HG03575 (cell line): ENCODE data around the gene MAP4K5.
"Not testable (repeated sequence)": the region's sequence is repeated elsewhere in the genome, so short reads cannot be mapped to it uniquely, and the experiment has no call there.

ENCODE experiments used
- ATAC-seq: cut with Tn5 transposase; IDR thresholded peaks from one replicate; pipeline ENCODE4 v1.9.1; 2021; ENCODE audit not compliant: unreplicated experiment, insufficient number of reproducible peaks, low FRiP score; ENCODE audit errors: extremely low read depth

The MAP4K5 gene

DNA sequence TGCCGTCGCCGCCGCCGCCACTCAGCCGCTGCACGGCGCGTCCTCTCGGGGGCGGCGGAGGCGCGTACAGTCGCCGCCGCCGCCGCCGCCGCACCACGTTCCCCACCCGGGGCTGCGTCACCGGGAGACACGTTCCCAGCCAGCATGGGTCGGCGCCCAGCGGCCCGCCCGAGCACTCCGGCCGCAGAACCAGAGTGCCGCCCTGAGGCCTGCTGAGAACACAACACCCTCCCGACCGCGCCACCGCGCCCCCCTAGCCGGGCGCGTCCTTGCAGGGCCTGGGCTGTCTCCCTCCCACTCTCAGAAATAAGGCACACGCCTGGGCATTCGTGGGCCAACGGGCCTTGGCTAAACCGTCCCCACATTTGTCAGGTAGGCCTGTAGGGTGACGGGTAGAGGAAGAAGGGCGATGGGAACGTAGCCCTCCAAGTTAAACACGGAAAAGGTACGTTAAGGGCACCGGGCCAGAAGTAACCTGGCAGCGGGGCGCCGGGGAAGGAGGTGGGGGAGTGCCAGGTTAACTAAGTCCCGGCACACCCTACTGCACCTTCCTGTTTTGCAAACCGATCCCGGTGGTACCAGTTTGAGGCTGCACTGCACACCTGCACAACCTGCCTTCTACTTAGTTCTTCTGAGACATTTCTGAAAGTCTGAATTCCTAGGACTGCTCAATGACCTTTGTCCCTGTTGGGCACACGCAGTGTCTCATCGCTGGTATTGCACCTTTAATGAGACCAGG lies at the start of gene MAP4K5:
Gene MAP4K5 (minus strand): TSS at position 68 of the 739 bp plus-strand sequence. CDS start 520 bp downstream, outside the sequence.
- ATAC-seq, result peak; percentile 62

DNA sequence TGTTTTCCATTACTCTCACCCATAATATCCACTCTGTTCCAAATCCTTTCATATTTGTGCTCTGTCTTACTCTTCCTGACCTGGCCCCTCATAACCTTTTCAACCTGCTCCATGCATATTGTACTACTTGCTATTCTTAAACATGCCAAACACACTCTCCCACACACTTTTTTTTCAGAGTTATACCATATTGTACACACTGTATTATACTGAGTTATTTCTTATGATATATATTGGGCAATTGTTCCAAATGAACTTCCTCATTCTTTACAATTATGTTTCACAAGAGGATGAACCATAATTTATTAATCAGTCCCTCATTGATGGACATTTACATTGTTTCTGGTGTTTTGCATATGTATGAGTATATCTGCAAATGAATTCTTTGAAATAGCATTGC lies 46.1 kb upstream of the MAP4K5 start:
- no peak for ATAC-seq

DNA sequence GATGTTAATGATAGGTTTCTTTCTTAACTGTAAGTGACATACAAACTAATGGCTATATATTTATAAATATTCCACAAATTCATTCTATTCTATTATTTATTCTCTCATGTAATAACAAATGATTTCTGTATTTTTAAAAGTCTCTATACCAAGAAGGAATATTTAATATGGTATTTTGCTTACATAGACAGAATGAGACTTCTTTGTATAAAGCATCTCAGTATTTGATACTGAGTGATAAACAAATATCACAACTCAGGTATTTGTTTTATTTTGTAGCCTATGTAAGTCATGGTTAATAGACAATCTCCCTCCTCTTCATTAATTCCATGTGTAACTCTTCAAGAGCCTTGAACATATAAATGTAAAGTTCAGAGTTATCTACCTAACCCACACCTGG lies 45.6 kb upstream of the MAP4K5 start:
- ATAC-seq, result no peak

DNA sequence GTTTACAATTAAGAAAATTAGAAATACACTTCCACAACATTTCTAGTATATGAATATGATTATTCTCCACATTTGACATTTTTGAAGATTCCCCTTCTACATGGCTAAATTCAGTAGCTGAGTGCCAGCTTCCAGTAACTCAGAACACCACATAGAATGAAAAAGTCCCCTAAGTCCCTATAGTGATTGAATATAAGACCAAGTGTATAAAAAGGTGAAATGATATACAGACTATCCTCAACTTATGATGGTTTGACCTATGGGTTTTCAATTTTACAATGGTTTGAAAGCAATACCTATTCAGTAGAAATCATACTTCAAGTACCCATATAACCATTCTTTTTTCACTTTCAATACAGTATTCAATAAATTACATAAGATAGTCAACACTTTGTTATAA lies 43.4 kb upstream of the MAP4K5 start:
- ATAC-seq, result no peak

DNA sequence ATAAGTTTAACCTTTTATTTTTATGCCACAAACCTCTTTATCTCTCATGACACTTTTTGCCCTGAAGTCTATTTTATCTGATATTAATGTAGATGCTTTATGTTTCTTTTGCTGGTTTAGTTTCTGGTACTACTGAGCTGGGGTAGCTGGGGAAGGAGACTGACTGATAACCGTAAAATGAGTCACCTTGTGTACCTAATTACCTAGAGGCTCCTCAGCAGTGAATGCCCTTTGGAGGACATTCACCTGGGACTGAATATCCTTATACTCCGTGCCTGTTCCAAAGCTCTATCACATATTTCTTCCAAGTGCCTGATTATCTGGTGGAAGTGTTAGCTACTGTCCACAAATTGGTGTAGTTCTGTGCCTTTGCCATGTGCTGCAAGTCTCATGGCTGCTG lies 41.5 kb upstream of the MAP4K5 start:
- no peak for ATAC-seq

DNA sequence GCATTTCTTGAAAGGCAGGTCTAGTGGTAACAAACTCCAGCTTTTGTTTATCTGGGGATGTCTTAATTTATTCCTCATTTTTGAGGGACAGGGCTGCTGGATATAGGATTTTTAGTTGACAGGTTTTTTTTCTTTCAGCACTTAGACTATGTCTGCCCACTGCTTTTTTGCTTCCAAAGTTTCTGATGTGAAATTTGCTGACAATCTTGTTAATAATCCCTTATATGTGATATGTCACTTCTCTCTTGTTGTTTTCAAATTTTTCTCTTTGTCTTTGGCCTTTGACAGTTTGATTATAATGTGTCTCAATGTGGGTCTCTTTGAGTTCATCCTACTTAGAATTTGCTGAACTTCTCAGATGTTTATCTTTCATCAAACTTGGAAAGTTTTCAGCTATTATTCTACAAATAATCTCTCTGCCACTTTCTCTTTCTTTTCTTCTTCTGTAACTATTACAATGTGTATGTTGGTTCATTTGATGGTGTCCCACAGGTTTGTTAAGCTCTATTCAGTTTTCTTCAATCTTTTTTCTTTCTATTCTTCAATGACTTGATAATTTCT lies 37.4 kb upstream of the MAP4K5 start:
- ATAC-seq, result no peak

DNA sequence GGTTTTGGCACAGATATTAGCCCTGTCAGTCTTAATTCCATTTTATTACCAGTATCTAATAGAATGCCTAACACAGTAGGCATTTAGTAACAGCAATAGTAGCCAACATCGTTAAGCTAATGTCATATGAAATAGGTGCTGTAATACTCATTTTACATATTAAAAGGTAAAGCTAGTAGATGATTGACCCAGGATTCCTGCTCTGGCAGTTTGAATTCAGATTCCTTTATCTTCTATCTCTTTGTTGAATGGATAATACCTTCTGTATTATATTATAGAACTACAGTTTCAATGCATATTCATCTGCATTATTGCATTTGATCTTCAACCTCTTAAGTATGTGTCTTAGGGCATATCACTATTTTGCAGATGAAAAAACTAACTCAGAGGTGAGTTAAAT lies 30.5 kb upstream of the MAP4K5 start:
- ATAC-seq, result no peak

DNA sequence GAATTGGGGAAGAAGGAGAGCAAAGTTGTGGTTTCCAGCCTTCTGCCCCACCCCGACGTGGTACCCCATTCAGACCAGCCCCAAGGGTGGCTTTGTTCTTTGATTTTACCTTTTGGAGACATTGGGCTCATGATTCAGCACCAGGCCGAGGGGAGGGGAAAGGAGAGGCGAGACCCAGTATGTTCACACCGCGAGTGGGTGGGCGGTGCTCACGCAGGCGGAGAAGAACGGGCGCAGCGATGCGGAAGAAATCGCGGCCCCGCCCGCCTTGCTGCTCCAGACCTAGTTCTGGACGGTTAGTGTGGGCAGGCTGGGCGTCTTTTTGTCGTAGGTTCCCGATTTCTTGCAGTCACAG lies 28.5 kb upstream of the MAP4K5 start:
- ATAC-seq, result no peak

DNA sequence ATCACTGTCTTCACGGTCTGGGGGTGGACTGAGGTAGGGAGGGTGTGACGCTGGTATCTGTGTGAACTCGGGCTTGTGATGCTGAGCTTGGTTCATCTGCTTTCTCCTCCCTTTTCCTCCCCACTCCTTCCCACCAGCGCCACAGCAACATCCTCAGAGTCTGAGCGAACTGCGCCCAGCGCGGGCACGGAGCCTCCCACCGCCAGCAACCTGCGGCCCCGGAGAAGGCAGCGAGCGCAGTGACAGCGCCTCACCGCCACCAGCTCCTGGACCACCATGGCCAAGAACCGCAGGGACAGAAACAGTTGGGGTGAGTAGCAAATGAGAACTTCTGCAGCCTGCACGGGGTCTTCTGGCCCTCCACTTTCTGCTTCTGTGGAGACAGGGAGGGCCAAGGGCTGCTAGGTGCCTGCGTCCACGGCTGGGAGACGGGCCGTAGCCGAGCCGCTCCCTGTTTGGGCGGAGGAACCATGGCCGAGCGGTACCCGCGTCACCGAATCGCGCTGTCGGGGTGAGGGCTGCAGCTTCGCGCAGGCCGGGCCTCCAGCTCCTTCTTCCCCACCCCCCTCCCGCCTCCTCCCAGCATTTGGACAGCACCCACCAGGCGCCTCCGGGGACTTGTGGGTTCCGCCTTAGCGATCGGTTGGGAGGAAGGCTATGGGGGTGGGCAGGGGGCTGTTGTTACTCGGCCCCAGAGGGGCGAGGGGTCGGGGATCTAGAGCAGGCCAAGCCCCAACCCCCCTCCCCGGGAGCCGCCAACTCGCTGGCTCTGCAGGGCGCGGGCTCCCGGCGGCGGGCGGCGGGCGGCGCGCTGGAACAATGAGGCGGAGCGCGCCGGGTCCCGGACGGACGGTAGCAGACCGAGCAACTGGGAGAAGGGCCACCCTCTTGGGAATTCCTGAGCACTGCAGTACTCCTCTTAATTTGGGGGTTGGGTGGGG lies 27.9 kb upstream of the MAP4K5 start, which contains the start of gene ATL1:
Gene ATL1 (plus strand): TSS at position 156 of the 941 bp plus-strand sequence. CDS start 121 bp downstream, at position 277.
- ATAC-seq, result no peak

DNA sequence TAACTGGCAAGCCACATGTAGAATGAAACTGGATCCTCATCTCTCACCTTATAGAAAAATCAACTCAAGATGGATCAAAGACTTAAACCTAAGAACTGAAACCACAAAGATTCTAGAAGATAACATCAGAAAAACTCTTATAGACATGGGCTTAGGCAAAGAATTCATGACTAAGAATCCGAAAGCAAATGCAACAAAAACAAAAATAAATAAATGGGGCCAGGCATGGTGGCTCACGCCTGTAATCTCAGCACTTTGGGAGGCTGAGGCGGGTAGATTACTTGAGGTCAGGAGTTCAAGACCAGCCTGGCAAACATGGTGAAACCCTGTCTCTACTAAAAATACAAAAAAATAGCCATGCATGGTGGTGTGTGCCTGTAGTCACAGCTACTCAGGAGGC lies 20.4 kb upstream of the MAP4K5 start:
- ATAC-seq, result not testable (repeated sequence)

DNA sequence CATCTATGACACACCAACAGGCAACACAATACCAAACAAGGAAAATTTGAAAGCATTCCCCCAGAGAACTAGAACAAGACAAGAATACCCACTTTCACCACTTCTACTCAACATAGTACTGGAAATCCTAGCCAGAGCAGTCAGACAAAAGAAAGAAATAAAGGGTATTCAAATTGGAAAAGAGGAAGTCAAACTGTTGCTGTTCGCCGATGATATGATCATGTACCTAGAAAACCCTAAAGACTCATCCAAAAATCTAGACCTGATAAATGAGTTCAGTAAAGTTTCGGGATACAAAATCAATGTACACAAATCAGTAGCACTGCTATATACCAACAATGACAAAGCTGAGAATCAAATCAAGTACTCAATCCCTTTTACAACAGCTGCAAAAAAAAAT lies 19.5 kb upstream of the MAP4K5 start:
- ATAC-seq, result no peak

DNA sequence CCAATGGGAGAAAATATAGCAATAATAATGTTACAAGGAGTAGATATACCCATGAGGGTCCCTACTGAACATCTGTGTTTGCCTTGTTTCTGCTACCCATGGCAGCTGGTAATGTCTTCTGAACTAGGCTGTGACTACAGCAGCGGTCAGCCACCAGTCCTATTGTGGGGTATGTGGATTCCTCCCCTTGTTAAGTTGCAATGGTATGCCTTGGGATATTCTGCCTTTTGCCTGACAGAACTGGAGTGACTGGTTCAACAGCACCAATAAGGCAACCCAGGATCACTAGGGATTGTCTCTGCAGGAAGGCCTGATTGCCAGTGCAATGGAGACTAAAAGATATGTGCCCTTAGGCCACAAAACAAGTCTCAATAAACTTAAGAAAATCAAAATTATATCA lies 17.9 kb upstream of the MAP4K5 start:
- no peak for ATAC-seq

DNA sequence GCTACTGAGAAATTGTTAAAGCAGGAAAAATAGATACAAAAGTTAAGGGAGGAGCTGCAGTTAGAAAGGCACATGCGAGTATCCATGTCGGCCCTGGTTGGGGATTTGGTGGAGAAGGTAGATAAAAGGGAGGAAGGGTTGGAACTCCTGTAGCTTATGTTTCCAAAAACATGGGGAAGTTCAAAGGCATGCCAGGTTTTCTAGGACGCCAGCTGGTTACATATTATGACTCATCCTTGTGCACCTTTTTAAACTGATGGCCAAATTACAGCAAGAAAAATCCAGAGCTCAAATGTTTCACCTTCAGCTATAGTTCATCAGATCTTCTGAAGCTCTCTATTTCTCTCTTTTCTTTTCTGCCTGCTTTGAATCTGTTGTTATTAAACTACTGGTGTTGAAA lies 13.2 kb upstream of the MAP4K5 start:
- no peak for ATAC-seq

DNA sequence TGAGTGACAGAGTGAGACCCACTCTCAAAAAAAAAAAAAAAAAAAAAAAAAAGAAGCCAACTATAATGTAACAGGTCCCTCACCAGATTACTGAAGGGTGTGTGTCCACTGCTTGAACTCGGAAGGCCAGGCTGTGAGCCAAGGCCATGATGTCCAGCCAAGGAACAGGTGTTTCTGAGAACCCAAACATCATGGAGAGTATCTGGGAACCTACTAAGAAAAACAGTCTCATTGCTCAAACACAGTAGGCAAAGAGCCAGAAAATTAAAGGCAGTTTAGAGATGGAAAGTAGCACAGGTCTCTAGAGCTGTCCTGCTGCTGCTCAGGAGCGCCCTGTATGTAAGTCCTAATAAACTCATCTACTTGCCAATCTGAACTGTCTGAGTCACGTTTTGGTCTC lies 12.5 kb upstream of the MAP4K5 start:
- ATAC-seq, result no peak

DNA sequence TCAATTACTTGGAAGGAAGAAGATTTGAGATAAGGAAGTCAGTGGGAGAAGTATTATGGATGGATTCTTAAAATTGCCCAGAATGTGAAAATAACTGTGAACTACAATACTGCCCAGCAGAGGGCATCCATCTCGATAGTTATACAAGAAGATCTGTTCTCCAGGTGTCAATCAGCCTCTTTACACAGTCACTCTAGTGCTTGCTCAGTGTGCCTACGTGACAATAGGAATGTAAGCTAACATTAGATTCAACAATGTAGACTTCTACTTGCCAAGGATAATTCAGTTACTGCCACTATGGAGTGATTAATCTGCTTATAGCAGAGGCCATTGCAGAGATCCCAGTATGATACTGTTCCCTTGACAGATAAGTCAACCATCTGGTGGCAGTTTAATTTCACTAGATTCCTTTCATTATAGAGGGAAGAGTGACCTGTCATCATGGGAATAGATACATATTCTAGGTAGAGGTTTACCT lies 10.6 kb upstream of the MAP4K5 start:
- no peak for ATAC-seq

DNA sequence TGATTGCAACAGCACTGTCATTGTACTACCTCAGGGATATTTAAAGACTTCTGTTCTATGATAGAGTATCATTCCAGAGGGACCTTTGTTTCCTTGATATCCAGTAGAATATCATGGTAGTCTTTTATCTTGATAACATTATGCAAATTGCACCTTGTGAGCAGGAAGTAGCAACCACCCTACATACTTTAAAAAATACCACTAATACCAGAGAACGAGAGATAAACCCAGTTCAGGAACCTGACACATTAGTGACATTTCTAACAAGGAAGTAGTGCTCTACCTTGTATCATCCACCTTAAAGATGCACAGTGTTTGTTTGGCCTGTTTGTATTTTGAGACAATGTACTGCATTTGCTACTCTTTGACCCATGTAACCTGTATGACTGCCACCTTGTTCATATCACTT lies 8.8 kb upstream of the MAP4K5 start:
- no peak for ATAC-seq

DNA sequence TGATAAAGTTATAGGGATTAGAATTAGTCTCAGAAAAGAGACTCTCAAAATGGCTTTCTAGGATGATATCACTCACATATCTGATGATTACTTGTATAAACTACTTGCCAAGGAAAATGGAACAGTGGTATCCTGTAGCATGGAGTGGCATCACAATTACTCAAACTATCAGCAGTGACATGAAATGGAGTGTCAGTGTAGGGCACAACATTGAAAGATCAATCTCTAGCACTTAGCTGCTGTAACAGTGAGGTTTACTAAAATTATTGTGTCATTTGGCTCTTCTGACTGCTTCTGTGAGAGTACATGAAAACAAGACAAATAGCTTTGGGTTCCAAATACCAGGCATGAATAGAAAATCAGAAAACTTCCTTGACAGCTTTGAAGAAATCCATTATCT lies 6.7 kb upstream of the MAP4K5 start:
- ATAC-seq, result no peak

DNA sequence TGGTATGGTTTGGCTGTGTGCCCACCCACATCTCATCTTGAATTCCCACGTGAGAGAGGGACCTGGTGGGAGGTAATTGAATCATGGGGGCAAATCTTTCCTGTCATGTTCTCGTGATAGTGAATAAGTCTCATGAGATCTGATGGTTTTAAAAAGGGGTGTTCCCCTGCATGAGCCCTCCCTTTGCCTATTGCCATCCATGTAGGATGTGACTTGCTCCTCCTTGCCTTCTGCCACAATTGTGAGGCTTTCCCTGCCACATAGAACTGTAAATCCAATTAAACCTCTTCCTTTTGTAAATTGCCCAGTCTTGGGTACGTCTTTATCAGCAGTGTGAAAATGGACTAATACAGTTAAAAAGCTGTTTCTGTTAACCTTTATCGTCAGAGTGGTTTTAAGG lies 5.7 kb upstream of the MAP4K5 start:
- not testable (repeated sequence) for ATAC-seq

DNA sequence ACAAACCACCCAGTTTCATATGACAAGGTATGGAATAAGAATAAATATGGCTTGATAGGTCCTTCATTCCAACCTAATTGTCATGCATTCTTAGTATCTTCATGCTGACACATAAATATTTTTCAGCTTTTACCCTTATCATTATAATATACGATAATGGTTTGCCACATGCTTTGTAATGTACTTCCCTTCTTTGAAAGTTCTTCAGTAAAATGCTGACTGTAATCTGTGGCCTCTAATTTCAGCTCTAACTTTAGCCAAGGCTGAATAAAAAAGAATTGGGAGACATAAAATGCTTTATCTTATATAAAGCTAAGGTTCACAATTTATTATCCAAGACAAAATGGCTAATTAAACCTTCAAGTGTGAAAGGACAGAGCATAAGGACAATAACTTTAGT lies 2.6 kb upstream of the MAP4K5 start:
- ATAC-seq, result no peak

DNA sequence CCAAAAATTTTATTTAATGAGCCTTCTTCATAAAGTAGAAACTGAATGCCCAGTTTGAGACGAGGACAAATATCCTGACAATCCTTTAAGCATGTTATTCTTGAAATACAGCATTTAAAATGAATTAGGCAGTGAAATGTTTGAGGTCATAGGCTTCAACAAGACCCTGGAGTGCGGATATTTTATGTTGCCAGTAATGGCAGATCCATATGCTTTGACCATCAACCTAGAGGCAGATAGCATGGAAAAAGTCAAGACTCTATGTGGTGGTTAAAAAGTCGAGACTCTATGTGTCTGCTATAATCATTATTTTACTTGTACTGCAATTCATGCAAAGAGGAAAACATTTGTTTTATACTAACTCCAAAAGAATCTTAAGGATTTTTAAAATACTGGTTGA lies 2.0 kb upstream of the MAP4K5 start:
- ATAC-seq, result no peak
